Fibroblast of pulmonary artery (primary cell): Measurements from ENCODE around the gene EPB41L2.

Source experiments
- DNase-seq: peaks from one replicate; pipeline ENCODE4 v3.0.0-alpha.2; 2010; ENCODE audit warnings: low read depth
- H3K4me3 ChIP-seq: replicated peaks from 2 replicates; pipeline ENCODE4 v1.5.1; 2011; ENCODE audit warnings: low read depth, mild to moderate bottlenecking, control low read depth, low read length, moderate library complexity
- TF ChIP-seq, protein P1 (sequence below): IDR thresholded peaks from 2 replicates; pipeline ENCODE4 v1.5.1; 2011; ENCODE audit warnings: mild to moderate bottlenecking, control low read depth, low read length, inconsistent platforms; ENCODE audit errors: missing control alignments

The EPB41L2 gene

DNA sequence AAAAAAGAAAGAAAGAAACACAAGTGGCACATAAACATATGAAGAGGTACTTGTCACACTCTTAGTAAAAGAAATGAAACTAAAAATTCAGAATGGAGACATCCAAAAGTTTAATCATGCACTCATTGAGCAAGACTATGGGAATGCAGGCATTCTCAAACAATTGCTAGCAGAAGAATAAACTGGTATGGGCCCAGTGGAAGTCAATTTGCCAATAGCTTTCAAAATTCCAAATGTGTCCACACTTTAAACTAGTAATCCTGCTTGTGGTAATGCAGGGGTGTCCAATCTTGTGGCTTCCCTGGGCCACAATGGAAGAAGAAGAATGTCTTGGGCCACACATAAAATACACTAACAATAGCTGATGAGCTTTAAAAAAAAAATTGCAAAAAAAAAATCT is 97.4 kb downstream of the EPB41L2 start:
- no peak overlapping the region for H3K4me3 ChIP-seq
- TF ChIP-seq, protein P1, sequence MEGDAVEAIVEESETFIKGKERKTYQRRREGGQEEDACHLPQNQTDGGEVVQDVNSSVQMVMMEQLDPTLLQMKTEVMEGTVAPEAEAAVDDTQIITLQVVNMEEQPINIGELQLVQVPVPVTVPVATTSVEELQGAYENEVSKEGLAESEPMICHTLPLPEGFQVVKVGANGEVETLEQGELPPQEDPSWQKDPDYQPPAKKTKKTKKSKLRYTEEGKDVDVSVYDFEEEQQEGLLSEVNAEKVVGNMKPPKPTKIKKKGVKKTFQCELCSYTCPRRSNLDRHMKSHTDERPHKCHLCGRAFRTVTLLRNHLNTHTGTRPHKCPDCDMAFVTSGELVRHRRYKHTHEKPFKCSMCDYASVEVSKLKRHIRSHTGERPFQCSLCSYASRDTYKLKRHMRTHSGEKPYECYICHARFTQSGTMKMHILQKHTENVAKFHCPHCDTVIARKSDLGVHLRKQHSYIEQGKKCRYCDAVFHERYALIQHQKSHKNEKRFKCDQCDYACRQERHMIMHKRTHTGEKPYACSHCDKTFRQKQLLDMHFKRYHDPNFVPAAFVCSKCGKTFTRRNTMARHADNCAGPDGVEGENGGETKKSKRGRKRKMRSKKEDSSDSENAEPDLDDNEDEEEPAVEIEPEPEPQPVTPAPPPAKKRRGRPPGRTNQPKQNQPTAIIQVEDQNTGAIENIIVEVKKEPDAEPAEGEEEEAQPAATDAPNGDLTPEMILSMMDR = no peak
- DNase-seq = peak; percentile 85

DNA sequence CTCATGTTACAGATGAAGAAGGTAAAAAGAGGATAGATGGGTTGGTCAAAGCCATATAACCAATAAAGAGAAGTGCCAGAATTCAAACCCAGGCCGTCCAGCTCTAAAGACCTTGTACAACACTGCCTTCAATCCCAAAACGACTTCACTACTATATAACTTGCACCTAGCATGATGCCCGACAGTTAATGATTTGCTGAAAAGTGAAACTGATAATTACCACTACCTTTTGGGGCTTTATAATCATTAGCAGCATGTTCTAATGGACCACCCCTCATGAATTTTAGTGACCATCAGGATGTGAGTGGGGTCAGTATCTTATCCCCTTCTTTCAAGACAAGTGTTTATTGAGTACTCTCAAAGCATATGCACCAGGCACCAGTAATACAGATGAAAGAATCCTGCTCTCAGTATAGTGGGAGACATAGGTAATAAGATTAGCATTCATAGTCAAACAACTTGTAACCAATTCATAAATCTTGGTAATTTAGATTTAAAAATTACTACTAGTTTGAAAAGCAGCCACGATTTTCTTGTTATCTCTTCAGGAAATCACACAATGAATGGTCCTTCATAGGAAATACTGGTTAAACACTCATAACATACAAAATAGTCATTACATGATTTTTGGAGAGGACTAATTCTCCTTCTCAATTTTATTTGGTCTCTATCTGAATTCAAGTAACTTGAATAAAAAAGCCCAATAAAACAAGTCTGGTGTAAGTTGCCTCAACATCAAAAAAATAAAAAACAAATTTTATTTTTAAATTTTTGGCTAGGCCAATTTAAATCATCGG is 98.0 kb downstream of the EPB41L2 start:
- TF ChIP-seq, protein P1 = no peak
- DNase-seq = no peak
- H3K4me3 ChIP-seq = no peak overlapping the region

DNA sequence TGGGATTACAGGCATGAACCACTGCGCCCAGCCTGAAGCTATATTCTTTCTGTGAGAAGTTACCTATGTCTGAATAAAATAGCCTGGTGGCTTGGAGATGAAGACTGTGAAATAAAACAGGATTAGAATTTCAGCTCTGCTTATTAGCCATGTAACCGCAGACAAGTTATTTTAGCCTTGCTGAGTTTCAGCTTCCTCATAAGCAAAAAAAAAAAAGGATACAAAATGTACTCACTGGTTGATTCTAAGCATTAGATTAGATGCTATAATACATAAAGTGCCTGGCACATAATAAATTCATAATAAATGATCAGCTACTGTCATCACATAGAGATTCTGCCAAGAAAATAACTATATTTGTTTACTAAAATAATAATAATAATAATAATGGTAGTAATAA is 98.8 kb downstream of the EPB41L2 start:
- DNase-seq = no peak
- H3K4me3 ChIP-seq = no peak overlapping the region
- TF ChIP-seq, protein P1 = no peak

DNA sequence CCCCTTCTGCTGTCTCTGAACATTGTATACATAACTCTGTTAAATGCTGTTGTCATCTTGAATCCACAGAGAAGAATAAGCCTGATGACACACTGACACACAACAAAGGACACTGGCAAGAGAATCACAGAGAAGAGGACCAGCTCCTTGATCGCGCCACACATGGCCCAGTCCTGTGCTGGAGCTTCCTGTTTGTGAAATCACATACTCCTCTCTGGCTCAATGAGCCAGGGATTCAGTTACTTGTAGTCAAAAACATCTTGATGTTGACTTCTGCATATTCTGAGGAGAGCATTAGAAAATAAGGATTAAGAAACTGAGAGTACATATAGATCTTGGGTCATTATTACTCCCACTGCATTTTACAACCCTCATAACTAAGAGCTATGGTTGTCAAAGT is 100.1 kb downstream of the EPB41L2 start:
- no peak for DNase-seq
- H3K4me3 ChIP-seq = no peak overlapping the region
- TF ChIP-seq, protein P1 = no peak

- no peak for DNase-seq
These were observed 101.9 kb downstream of the EPB41L2 start for GRCh38 chr6:130961148-130961547.

GRCh38 chr6:130959951-130960350 is 103.1 kb downstream of the EPB41L2 start:
- TF ChIP-seq, protein P1 = no peak
- no peak for DNase-seq
- H3K4me3 ChIP-seq = no peak overlapping the region

More at GRCh38 chr6:130961148-130961547, 101.9 kb downstream of the EPB41L2 start:
- no peak overlapping the region for H3K4me3 ChIP-seq
- TF ChIP-seq, protein P1 = no peak

DNA sequence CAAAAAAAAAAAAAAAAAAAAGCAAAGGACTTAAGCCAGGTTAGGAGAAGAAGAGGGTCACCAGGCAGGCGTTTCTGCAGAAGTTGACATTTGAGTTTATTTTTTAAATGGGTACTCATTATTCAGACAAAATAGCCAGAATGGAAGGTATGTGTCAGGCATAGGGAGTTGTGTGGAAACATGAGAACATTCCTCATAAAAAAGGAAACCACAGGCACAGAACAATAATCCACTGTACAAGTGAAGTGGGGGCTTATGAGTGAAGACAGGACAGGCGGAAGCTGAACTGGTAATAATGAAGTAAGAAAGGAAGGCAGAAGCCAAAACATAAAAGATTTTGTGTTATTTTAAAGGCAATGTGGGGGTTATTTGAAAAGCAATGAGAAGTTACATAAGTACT is 104.6 kb downstream of the EPB41L2 start:
- peak; percentile 69 for DNase-seq
- H3K4me3 ChIP-seq = no peak overlapping the region
- TF ChIP-seq, protein P1 = no peak
